NCI-H1105 (cell line): ENCODE measurements around the gene TNFRSF8.
"Not testable (repeated sequence)": the region's sequence is repeated elsewhere in the genome, so short reads cannot be mapped to it uniquely, and the experiment has no call there.

ENCODE experiments used
- DNase-seq: peaks from one replicate; lab custom pipeline; 2025; lab: John Stamatoyannopoulos, UW

TNFRSF8 gene

GRCh38 chr1:12085643-12086260, 22.6 kb downstream of the TNFRSF8 start:
- DNase-seq: no peak

- DNase-seq: no peak
Observed at GRCh38 chr1:12087797-12088314, 24.8 kb downstream of the TNFRSF8 start.

- no peak for DNase-seq
Observed at GRCh38 chr1:12088607-12089006, 25.5 kb downstream of the TNFRSF8 start.

- no peak for DNase-seq
Observed at GRCh38 chr1:12090326-12090725, 27.2 kb downstream of the TNFRSF8 start.

- DNase-seq: no peak
Observed at GRCh38 chr1:12091191-12091590, 28.1 kb downstream of the TNFRSF8 start.

DNA sequence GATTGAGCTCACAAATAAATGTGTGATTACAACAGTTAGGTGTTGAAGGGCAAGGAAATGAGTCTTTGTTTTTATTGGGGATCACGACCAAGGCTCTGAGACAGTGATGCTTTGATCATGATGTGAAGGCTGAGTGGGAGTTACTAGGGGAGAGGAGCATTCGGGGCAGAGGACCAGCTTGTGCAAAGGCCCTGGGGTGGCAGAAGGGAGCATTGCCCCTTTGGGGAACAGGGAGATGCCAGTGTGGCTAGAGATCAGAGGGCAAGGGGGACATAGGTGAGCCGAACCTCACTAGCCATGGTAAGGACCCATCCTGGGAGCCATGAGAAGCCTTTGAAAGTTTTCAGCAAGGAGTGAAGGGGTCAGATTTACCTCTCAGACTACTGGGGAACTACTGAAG, 31.1 kb downstream of the TNFRSF8 start:
- DNase-seq: no peak

GRCh38 chr1:12095452-12096263, 32.6 kb downstream of the TNFRSF8 start:
- DNase-seq: no peak

- DNase-seq: no peak
Observed at GRCh38 chr1:12096615-12097014, 33.5 kb downstream of the TNFRSF8 start.

GRCh38 chr1:12097321-12097720, 34.2 kb downstream of the TNFRSF8 start:
- no peak for DNase-seq

GRCh38 chr1:12098786-12099185, 35.7 kb downstream of the TNFRSF8 start:
- DNase-seq: no peak

- DNase-seq: no peak
Observed at GRCh38 chr1:12099610-12100009, 36.5 kb downstream of the TNFRSF8 start.

GRCh38 chr1:12100071-12100470, 37.0 kb downstream of the TNFRSF8 start:
- DNase-seq: no peak

- DNase-seq: not testable (repeated sequence)
Observed at GRCh38 chr1:12101120-12101519, 38.0 kb downstream of the TNFRSF8 start.

- DNase-seq: no peak
Observed at GRCh38 chr1:12102066-12102465, 39.0 kb downstream of the TNFRSF8 start.

GRCh38 chr1:12104417-12104816, 41.3 kb downstream of the TNFRSF8 start:
- no peak for DNase-seq

DNA sequence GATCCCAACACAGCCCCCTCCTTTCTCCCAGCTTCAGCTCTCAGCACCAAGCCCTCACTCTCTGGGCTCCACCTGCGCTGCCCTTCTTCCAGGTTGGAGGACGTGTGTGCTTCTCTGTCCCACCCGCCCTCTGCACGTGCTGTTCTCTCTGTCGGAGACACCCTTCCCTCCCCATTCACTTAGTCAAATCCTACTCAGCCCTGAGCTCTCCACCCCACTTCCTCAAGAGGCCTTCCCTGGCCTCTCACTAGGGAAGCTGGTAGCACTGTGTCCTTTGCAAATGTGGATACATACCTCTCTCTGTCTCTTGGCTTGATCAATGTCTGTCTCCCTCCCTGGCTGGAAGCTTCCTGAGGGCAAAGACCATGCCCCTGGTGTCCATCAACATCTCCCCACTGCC, 43.0 kb downstream of the TNFRSF8 start:
- DNase-seq: no peak

DNA sequence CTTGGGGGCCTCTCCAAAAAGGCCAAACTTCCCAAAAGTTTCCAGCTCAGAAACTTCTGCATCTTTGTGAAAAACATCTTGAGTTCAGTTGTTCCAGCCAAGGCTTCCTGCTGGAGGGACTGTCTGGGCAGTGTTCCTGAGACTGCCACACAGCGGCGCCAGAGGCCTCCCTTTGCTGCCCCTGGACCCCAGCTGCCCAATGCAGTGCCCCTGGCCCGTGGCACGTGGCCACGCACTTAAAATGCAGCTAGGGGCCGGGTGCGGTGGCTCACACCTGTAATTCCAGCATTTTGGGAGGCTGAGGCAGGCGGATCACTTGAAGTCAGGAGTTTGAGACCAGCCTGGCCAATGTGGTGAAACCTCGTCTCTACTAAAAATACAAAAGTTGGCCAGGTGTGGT, 43.8 kb downstream of the TNFRSF8 start:
- DNase-seq: not testable (repeated sequence)

DNA sequence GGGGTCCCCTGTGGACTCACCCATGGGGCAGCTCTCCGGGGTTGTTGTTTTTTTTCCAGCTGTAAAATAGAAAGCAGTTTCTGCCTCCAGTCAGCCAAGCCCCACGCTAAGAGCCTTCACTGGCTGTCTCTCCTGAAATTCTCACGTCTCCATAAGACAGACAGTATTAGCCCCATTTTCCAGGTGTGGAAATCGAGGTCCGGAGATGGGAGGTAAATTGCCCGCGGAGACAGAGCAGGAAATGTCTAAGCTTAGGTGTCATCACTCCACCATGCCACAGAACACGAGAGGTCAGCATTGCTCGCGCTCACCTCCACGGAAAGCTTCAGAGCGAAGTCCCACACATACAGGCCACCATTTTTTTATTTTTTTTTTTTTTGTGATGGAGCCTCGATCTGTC, 44.6 kb downstream of the TNFRSF8 start:
- no peak for DNase-seq

- no peak for DNase-seq
Observed at GRCh38 chr1:12109901-12110300, 46.8 kb downstream of the TNFRSF8 start.

DNA sequence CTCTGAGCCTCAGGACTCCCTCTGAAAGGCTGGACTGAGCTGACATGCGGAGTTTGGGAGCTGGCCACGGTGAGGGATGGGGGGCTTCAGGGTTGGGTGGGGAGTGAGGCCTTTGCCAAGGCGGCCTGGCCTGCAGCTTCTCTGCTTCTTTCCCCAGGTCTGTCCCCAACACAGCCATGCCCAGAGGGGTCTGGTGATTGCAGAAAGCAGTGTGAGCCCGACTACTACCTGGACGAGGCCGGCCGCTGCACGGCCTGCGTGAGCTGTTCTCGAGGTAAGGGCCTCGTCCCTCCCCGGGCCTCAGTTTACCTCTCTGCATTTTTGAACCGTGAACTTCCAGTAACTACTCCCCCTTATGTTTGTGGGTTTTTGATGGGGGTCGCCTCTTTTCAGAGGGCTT, 48.6 kb downstream of the TNFRSF8 start:
- DNase-seq: no peak

DNA sequence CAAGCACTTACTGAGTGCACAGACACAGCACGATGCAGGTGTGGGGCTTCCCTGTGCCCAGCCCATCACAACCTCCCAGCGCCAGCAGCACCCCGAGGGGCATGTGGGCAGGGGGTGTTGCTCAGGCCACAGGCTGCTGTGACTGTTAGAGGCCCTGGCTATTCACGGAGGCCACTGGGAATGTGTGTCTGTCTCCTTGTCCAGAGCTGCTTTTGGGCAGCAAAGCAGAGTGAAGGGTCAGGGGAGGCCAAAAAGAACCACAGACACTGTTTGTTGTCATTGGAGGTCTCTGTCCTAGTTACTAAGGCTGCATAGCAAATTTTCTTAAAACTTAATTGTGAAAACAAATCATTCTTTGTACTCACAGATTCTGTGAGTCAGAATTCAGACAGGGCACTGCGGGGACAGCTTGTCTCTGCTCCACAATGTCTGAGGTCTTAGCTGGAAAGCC, 49.6 kb downstream of the TNFRSF8 start:
- no peak for DNase-seq

- no peak for DNase-seq
Observed at GRCh38 chr1:12113433-12114339, 50.6 kb downstream of the TNFRSF8 start.
